Lung (tissue), 12 donors: ENCODE measurements around the gene SCN11A. TPM values are rescaled to one million over a fixed set of nuclear protein-coding genes. Genes with fewer than 3 reads are reported as not detected.

Experiments
- ATAC-seq: fragments of 200-7000 bp; cut with Tn5 transposase; one replicate; pipeline ENCODE4 v1.9.1; 2020; ENCODE audit warnings: moderate number of reproducible peaks; ENCODE audit not compliant: insufficient read depth, low FRiP score
- DNase-seq, 3 donors: peaks; one replicate each; pipeline ENCODE4 v3.0.0-alpha.2; 2013 to 2017
- H3K27ac ChIP-seq, 2 donors: one replicate each; pipeline ENCODE4 v1.5.1; 2013; ENCODE audit warnings: mild to moderate bottlenecking in 2 of 2, moderate library complexity in 2 of 2, control low read depth in 1 of 2, inconsistent platforms in 1 of 2, low read depth in 1 of 2, low read length in 1 of 2
- H3K27me3 ChIP-seq, 3 donors: one replicate each; pipeline ENCODE4 v1.5.1; 2013; ENCODE audit warnings: low read length in 2 of 3; ENCODE audit not compliant: control insufficient read depth in 3 of 3, insufficient read depth in 3 of 3
- H3K36me3 ChIP-seq, 4 donors: one replicate each; pipeline ENCODE4 v1.5.1; 2013; ENCODE audit warnings: low read length in 4 of 4, mild to moderate bottlenecking in 1 of 4, moderate library complexity in 1 of 4; ENCODE audit not compliant: control insufficient read depth in 4 of 4, insufficient read depth in 4 of 4
- H3K4me1 ChIP-seq, 5 donors: one replicate each; pipeline ENCODE4 v1.5.1; 2013; ENCODE audit warnings: low read length in 5 of 5, mild to moderate bottlenecking in 2 of 5, moderate library complexity in 1 of 5; ENCODE audit not compliant: control insufficient read depth in 5 of 5, insufficient read depth in 5 of 5
- H3K4me3 ChIP-seq: one replicate; pipeline ENCODE4 v1.5.1; 2013; ENCODE audit warnings: mild to moderate bottlenecking, control low read depth, moderate library complexity
- H3K9ac ChIP-seq, 2 donors: one replicate each; pipeline ENCODE4 v1.5.1; 2013; ENCODE audit warnings: low read length in 2 of 2, control low read depth in 1 of 2; ENCODE audit not compliant: insufficient read depth in 1 of 2
- H3K9me3 ChIP-seq, 4 donors: one replicate each; pipeline ENCODE4 v1.5.1; 2013; ENCODE audit warnings: low read length in 3 of 4, mild to moderate bottlenecking in 1 of 4, moderate library complexity in 1 of 4; ENCODE audit not compliant: control insufficient read depth in 4 of 4, insufficient read depth in 3 of 4
- WGBS, 2 donors: extraction: QIAGEN DNeasy Blood & Tissue Kit; methylation state at CpG; one replicate each; pipeline ENCODE4 v1.1.7; 2013; 5-methylcytosine and 5-hydroxymethylcytosine counted together
- polyA plus RNA-seq, 2 donors: library from polyadenylated mRNA; stranded (reverse); fragments of 200-250 nt; gene quantifications; one replicate each; pipeline ENCODE4 v1.2.1, GENCODE V29; 2013
- total RNA-seq, 2 donors: library from RNA; depleted of rRNA in 1 of 2; stranded (reverse); fragments of >200 nt in 1 of 2; gene quantifications; one replicate each; pipeline ENCODE4 v1.2.1, GENCODE V29; 2014 to 2021
- TF ChIP-seq, protein P1 (sequence below): IDR thresholded peaks from 2 replicates; pipeline ENCODE4 v1.5.1; 2012; ENCODE audit warnings: mild to moderate bottlenecking; ENCODE audit errors: control extremely low read depth, extremely low read depth
- donor health status: control.
- donor health status: control.
- donor health status: Bipolar disorder and iron deficiency.
- donor health status: healthy.
- donor health status: DM: yes; HTN: yes; CAD: no.

Gene SCN11A
- total and polyA plus RNA-seq, 4 donors, result 0.04 to 0.60 (median 0.09) TPM

DNA sequence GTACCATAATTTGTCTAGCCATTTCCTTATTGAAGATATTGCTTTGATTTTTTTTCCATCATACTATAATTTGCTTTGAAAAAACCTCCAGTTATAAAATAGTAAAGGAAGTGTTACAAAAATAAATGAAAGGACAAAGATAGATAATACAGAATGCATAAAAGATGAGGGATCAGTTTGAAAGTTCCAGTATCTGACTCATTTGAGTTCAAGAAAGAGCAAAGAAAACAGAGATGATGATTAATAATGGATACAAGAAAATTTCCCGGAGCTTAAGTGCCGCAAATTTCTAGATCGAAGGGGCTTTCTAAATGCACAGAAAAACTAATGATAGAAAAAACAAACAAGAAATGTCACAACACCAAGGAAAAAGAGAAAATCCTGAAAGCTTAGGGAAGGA lies 4.4 kb upstream of the SCN11A start:
- Histone ChIP-seq H3K9ac (no peak overlapping the region), H3K4me3 (no peak overlapping the region), H3K27me3 (no peaks in the 10 kb centered on the region), H3K9me3 (no peaks in the 10 kb centered on the region), H3K36me3 (peaks cover 0 to 4% (median 0%) of the 10 kb centered on the region in 4 donors), H3K27ac (no peak overlapping the region), H3K4me1 (peaks cover 2 to 11% (median 7%) of the 10 kb centered on the region in 5 donors)
- TF ChIP-seq, protein P1, sequence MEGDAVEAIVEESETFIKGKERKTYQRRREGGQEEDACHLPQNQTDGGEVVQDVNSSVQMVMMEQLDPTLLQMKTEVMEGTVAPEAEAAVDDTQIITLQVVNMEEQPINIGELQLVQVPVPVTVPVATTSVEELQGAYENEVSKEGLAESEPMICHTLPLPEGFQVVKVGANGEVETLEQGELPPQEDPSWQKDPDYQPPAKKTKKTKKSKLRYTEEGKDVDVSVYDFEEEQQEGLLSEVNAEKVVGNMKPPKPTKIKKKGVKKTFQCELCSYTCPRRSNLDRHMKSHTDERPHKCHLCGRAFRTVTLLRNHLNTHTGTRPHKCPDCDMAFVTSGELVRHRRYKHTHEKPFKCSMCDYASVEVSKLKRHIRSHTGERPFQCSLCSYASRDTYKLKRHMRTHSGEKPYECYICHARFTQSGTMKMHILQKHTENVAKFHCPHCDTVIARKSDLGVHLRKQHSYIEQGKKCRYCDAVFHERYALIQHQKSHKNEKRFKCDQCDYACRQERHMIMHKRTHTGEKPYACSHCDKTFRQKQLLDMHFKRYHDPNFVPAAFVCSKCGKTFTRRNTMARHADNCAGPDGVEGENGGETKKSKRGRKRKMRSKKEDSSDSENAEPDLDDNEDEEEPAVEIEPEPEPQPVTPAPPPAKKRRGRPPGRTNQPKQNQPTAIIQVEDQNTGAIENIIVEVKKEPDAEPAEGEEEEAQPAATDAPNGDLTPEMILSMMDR, result no peak
- WGBS, 2 donors, result 89 to 97% methylated on average over 3 of the region's 3 CpGs
- DNase-seq, result no peak
- no peak for ATAC-seq

DNA sequence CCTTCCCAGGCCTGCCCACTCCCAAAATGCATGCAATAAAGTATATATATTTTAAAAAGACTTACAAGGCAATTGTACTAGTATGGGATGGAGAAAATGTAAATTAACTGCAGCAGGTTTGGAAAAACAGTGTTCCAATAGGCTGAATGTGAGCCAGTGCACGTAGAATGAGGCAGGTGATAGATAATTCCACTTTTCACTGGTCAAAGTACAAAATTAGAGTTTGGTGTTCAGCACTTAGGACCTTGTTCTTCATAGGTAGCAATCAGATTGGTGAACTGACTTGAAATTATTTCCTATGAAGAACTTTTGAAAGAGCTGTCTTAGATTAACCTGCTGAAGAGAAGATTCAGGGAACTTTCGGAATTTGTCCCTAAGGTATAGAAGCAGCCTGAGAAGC lies 2.0 kb upstream of the SCN11A start:
- Histone ChIP-seq H3K9me3 (no peaks in the 10 kb centered on the region), H3K36me3 (peaks cover 0 to 4% (median 0%) of the 10 kb centered on the region in 4 donors), H3K27me3 (no peaks in the 10 kb centered on the region), H3K4me1 (peaks cover 2 to 11% (median 7%) of the 10 kb centered on the region in 5 donors), H3K4me3 (no peak overlapping the region), H3K27ac (no peak overlapping the region), H3K9ac (no peak overlapping the region)
- TF ChIP-seq, protein P1, result no peak
- WGBS, 2 donors, result 86 to 94% methylated on average over 2 of the region's 2 CpGs
- no peak for DNase-seq
- no peak for ATAC-seq

- H3K27ac ChIP-seq, result no peak overlapping the region
- H3K9ac ChIP-seq, result peak overlapping the region; percentile 46 to 59
- ATAC-seq (no peak), DNase-seq (no peak)
- peaks cover 2 to 11% (median 7%) of the 10 kb centered on the region in 5 donors for H3K4me1 ChIP-seq
- H3K4me3 ChIP-seq, result peak overlapping the region; percentile 82
- no peaks in the 10 kb centered on the region for H3K36me3 ChIP-seq
- no peaks in the 10 kb centered on the region for H3K27me3 ChIP-seq
- TF ChIP-seq, protein P1, result no peak
- 1 to 3% methylated on average over 11 of the region's 11 CpGs for WGBS, 2 donors
- no peaks in the 10 kb centered on the region for H3K9me3 ChIP-seq
Measured at GRCh38 chr3:39052583-39052982, 839 bp upstream of the SCN11A start.

DNA sequence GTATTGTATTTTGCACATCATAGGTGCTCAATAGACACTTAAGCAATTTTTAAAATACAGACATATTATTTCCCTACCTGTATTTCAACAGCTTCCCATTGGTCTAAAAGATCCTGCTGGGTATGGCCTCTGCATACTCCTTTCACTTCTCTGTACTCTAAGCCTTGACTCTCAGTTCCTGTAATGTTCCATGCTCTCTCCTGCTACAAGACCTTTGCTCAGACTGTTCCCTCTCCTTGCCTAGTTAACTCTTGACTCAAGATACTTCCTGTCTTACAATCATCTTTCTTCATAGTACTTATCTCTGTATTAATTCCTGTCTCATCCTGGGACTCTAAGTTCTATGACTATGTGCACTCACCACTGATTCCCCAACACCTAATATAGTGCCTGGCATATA lies 1.7 kb downstream of the SCN11A start:
- no peak overlapping the region for H3K9ac ChIP-seq
- H3K27ac ChIP-seq, result no peak overlapping the region
- no peak for DNase-seq
- H3K36me3 ChIP-seq, result no peaks in the 10 kb centered on the region
- ATAC-seq, result no peak
- H3K27me3 ChIP-seq, result no peaks in the 10 kb centered on the region
- H3K9me3 ChIP-seq, result no peaks in the 10 kb centered on the region
- H3K4me1 ChIP-seq, result peaks cover 2 to 11% (median 7%) of the 10 kb centered on the region in 5 donors
- no peak overlapping the region for H3K4me3 ChIP-seq
- TF ChIP-seq, protein P1, result no peak
